Tibial artery (tissue), 4 donors: ENCODE data around the gene UBE2K.
"Not testable (repeated sequence)": the region's sequence is repeated elsewhere in the genome, so short reads cannot be mapped to it uniquely, and the experiment has no call there.

Experiments used
- DNase-seq, 2 donors: peaks; one replicate each; pipeline ENCODE4 v3.0.0-alpha.2; 2019
- H3K27ac ChIP-seq, 2 donors: fragments of 200-600 bp; sonication (generic) in 1 of 2; 1 replicate in 1 of 2; 2 replicates in 1 of 2; pipeline ENCODE4 v1.5.1; 2018 to 2019; ENCODE audit warnings: mild to moderate bottlenecking in 1 of 2
- H3K27me3 ChIP-seq, 2 donors: fragments of 200-600 bp; sonication (generic) in 1 of 2; one replicate each; pipeline versions ENCODE4 v1.5.1 to v1.6.0; 2016 to 2019
- H3K36me3 ChIP-seq, 3 donors: fragments of 200-600 bp; sonication (generic) in 2 of 3; one replicate each; pipeline ENCODE4 v1.5.1; 2016 to 2019; ENCODE audit warnings: mild to moderate bottlenecking in 2 of 3
- H3K4me1 ChIP-seq, 4 donors: fragments of 200-600 bp; sonication (generic) in 2 of 4; 1 replicate in 3 of 4; 2 replicates in 1 of 4; pipeline ENCODE4 v1.5.1; 2016 to 2019
- H3K4me3 ChIP-seq, 2 donors: fragments of 200-600 bp; sonication (generic) in 1 of 2; 1 replicate in 1 of 2; 2 replicates in 1 of 2; pipeline ENCODE4 v1.5.1; 2018 to 2019; ENCODE audit warnings: mild to moderate bottlenecking in 2 of 2
- H3K9me3 ChIP-seq, 3 donors: fragments of 200-600 bp; sonication (generic) in 1 of 3; one replicate each; pipeline ENCODE4 v1.5.1; 2016 to 2019
- CTCF ChIP-seq, 2 experiments: fragments of 200-600 bp in 1 of 2; fragments of 450-650 bp in 1 of 2; IDR thresholded peaks; one replicate each; pipeline ENCODE4 v1.5.1; 2017 to 2019; ENCODE audit warnings: antibody characterized with exemption in 2 of 2, mild to moderate bottlenecking in 1 of 2, moderate library complexity in 1 of 2
- intact Hi-C: fragments of 100-400 bp; cut with DNase I; formaldehyde crosslinking; loops from one replicate; pipeline ENCODE4 v1.15.0; 2023; ENCODE audit warnings: low total_unique reads

The UBE2K gene

GRCh38 chr4:39716356-39716755, 18.4 kb downstream of the UBE2K start:
- Histone ChIP-seq H3K4me1 (peaks cover 0 to 76% (median 13%) of the 10 kb centered on the region in 4 donors), H3K36me3 (peaks cover 0 to 12% (median 0%) of the 10 kb centered on the region in 3 donors), H3K4me3 (no peak overlapping the region), H3K27ac (peak overlapping the region in 1 of 2 donors; percentile 31), H3K27me3 (no peaks in the 10 kb centered on the region), H3K9me3 (no peaks in the 10 kb centered on the region)
- TF ChIP-seq CTCF (IDR thresholded peaks at IDR 0.05), result no peak
- peak in 1 of 2 donors; percentile 48 for DNase-seq
- intact Hi-C loops, result no loop called here

GRCh38 chr4:39717743-39718142, 19.8 kb downstream of the UBE2K start:
- H3K27me3 ChIP-seq, intact Hi-C loops, H3K27ac ChIP-seq, H3K4me3 ChIP-seq, H3K9me3 ChIP-seq: not testable (repeated sequence)
- peak in 1 of 2 donors; percentile 33 for DNase-seq
- peaks cover 0 to 12% (median 0%) of the 10 kb centered on the region in 3 donors for H3K36me3 ChIP-seq
- H3K4me1 ChIP-seq, result peaks cover 0 to 77% (median 16%) of the 10 kb centered on the region in 4 donors

- H3K9me3 ChIP-seq, result no peaks in the 10 kb centered on the region
- intact Hi-C loops, result no loop called here
- H3K27ac ChIP-seq, result no peak overlapping the region
- H3K27me3 ChIP-seq, result no peaks in the 10 kb centered on the region
- H3K4me3 ChIP-seq, result no peak overlapping the region
- no peak for TF ChIP-seq CTCF (IDR thresholded peaks at IDR 0.05)
- H3K36me3 ChIP-seq, result peaks cover 0 to 12% (median 0%) of the 10 kb centered on the region in 3 donors
- H3K4me1 ChIP-seq, result peaks cover 0 to 71% (median 14%) of the 10 kb centered on the region in 4 donors
- peak in 1 of 2 donors; percentile 52 for DNase-seq
Observed at GRCh38 chr4:39718366-39719323, 20.7 kb downstream of the UBE2K start.

- Histone ChIP-seq H3K9me3 (no peaks in the 10 kb centered on the region), H3K4me1 (peaks cover 0 to 58% (median 9%) of the 10 kb centered on the region in 4 donors), H3K36me3 (peaks cover 0 to 12% (median 0%) of the 10 kb centered on the region in 3 donors), H3K27me3 (no peaks in the 10 kb centered on the region), H3K27ac (no peak overlapping the region), H3K4me3 (no peak overlapping the region)
- intact Hi-C loops, result no loop called here
- no peak for TF ChIP-seq CTCF (IDR thresholded peaks at IDR 0.05)
- no peak for DNase-seq
Observed at GRCh38 chr4:39719804-39720580, 22.1 kb downstream of the UBE2K start.

- H3K4me1 ChIP-seq, result peaks cover 0 to 55% (median 10%) of the 10 kb centered on the region in 4 donors
- H3K27ac ChIP-seq, H3K27me3 ChIP-seq, H3K9me3 ChIP-seq, intact Hi-C loops, H3K4me3 ChIP-seq, DNase-seq: not testable (repeated sequence)
- H3K36me3 ChIP-seq, result peaks cover 0 to 12% (median 0%) of the 10 kb centered on the region in 3 donors
Observed at GRCh38 chr4:39721273-39721672, 23.3 kb downstream of the UBE2K start.

- Histone ChIP-seq H3K36me3 (peaks cover 0 to 12% (median 0%) of the 10 kb centered on the region in 3 donors), H3K9me3 (no peaks in the 10 kb centered on the region), H3K27ac (no peak overlapping the region), H3K4me1 (peaks cover 0 to 50% (median 10%) of the 10 kb centered on the region in 4 donors), H3K27me3 (no peaks in the 10 kb centered on the region), H3K4me3 (no peak overlapping the region)
- peak in 1 of 2 donors; percentile 9 for DNase-seq
- intact Hi-C loops, result no loop called here
- no peak for TF ChIP-seq CTCF (IDR thresholded peaks at IDR 0.05)
Observed at GRCh38 chr4:39721788-39722187, 23.9 kb downstream of the UBE2K start.
